ENCODE measurements around the gene DIO3.

DIO3 gene

DNA sequence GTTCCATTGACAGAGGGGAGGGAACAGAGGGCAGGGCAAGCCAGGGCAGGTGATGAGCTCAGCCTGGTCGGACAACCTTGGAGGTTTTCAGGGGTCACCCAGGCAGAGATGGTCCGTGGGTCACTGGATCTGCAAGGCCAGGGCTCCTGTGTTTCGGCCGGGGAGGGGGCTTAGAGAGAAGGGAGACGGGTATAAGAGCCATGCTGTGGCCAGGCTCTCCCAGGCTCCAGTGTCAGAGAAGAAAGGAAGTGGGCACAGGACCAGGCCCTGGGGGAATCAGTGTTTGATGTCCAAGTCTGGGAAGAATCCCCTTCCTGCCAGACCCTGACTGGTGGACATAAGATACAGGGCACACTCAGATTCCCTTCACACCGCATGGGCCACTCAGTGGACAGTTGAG is 36.9 kb downstream of the DIO3 start:
- no peak for DNase-seq (ENCODE audit: low read depth)

GRCh38 chr14:101598571-101599233 is 37.4 kb downstream of the DIO3 start:
- H3K4me3 ChIP-seq (replicated peaks; ENCODE audit: low read depth, low read length), result no peak overlapping the region
- TF ChIP-seq, protein P1, sequence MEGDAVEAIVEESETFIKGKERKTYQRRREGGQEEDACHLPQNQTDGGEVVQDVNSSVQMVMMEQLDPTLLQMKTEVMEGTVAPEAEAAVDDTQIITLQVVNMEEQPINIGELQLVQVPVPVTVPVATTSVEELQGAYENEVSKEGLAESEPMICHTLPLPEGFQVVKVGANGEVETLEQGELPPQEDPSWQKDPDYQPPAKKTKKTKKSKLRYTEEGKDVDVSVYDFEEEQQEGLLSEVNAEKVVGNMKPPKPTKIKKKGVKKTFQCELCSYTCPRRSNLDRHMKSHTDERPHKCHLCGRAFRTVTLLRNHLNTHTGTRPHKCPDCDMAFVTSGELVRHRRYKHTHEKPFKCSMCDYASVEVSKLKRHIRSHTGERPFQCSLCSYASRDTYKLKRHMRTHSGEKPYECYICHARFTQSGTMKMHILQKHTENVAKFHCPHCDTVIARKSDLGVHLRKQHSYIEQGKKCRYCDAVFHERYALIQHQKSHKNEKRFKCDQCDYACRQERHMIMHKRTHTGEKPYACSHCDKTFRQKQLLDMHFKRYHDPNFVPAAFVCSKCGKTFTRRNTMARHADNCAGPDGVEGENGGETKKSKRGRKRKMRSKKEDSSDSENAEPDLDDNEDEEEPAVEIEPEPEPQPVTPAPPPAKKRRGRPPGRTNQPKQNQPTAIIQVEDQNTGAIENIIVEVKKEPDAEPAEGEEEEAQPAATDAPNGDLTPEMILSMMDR (IDR thresholded peaks at IDR 0.05; ENCODE audit: low read length, missing control alignments), result no peak
- no peak for DNase-seq (ENCODE audit: low read depth)

More for the DNA sequence above, 36.9 kb downstream of the DIO3 start:
- H3K4me3 ChIP-seq (replicated peaks; ENCODE audit: low read depth, low read length), result no peak overlapping the region
- TF ChIP-seq, protein P1 (IDR thresholded peaks at IDR 0.05; ENCODE audit: low read length, missing control alignments), result no peak

GRCh38 chr14:101599234-101599885 is 38.1 kb downstream of the DIO3 start:
- DNase-seq (ENCODE audit: low read depth), result no peak
- TF ChIP-seq, protein P1 (IDR thresholded peaks at IDR 0.05; ENCODE audit: low read length, missing control alignments), result no peak
- no peak overlapping the region for H3K4me3 ChIP-seq (replicated peaks; ENCODE audit: low read depth, low read length)

DNA sequence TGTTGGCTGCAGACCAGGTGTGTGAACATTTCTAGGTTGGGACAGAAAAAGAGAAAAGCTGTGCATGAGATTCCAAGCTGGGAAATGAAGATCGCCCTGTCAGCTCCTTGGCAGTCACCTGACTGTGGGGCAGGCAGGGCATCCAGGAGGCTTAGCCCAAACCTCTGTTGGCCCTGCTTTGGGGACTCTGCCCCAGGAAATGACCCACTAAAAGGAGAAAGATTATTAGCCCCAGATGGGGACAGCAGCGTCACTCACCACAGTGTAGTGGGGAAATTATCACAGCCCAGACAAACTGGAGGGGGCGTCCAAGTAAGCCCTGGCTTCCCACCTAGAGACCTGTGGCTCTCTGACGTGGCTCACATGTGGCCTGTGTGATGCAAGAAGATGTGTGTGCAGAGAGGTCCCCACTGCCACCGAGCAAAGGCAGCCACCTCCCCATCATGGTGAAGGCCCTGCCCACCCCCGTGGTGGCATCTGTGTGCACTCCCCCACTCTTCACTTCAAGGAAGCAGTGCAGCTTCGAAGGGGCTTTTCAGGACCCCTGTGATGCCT is 39.1 kb downstream of the DIO3 start:
- TF ChIP-seq, protein P1 (IDR thresholded peaks at IDR 0.05; ENCODE audit: low read length, missing control alignments), result no peak
- DNase-seq (ENCODE audit: low read depth), result no peak
- no peak overlapping the region for H3K4me3 ChIP-seq (replicated peaks; ENCODE audit: low read depth, low read length)

DNA sequence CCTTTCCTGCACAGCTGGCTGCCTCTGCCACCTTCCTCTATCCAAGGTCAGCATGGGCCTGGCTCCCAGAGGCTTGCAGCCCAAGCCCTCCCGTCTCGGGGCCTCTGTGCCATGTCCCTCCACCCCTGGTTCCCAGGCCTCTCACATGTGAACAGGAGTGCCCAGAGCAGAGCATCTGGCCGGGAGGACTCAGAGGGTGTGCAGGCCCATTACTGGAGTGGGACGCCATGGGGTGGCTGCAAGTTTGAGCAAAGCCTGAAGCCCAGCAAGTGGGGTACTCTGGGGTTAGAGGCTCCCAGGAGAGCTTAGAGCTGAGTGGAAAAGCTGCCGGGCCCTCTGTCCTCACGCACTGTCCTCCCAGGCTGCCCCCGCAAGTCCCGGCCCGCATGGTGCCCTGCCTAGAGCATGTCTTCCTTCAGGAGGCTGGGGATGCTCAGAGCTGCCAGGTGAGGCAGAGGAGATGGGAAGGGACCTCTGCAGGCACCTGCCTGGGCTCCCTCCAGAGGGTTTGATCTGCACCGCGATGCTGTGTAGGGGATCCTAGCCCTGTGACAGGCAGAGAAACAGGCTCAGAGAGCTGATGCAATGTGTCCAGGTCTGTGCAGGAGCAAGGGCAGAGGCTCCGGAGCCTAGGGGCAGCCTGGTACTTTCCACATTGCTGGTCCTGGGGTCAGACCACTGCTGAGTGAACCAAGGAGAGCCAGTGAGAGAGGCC is 39.8 kb downstream of the DIO3 start:
- H3K4me3 ChIP-seq (replicated peaks; ENCODE audit: low read depth, low read length), result no peak overlapping the region
- no peak for DNase-seq (ENCODE audit: low read depth)
- TF ChIP-seq, protein P1 (IDR thresholded peaks at IDR 0.05; ENCODE audit: low read length, missing control alignments), result no peak

DNA sequence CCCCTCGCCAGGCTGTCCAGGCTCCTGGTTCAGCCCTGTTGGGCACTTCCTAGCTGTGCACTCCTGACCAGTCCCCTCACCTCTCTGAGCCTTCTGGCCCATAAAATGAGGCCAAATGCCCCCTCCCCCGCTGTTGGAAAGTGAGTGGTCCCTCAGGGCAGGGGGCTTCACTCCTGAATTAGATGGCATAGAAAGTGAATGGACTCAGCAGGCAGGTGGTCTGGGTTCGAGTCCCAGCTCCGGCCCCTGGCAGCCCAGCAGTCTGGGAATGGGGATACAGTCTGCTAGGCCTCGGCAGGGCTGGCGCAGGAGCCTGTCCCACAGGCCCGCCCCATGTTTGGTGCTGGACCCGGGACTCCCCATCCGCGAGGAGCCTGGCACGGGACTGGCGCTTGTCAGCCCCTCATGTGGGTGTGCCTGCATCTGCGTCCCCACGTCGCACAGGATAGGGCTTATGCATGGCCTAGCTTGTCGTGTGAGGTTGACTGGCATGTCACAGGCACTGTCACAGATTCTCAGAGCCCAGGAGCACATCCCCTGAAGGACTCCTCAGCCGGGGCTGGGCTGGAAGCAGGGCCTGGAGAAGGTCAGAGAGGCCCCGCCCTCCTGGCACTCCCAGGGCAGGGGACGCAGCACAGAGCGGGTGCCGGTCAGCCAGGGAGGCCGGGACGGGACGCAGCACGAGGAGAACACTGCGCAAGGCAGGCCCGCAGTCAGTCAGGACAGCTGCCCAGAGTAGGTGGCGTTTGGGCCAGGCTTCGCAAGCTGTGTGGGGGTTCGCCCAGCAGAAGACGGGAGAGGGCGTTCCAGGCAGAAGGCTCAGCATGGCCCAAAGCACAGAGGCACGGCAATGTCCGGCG is 40.5 kb downstream of the DIO3 start:
- TF ChIP-seq, protein P1 (IDR thresholded peaks at IDR 0.05; ENCODE audit: low read length, missing control alignments), result no peak
- no peak for DNase-seq (ENCODE audit: low read depth)
- no peak overlapping the region for H3K4me3 ChIP-seq (replicated peaks; ENCODE audit: low read depth, low read length)

Measured in fibroblast of pulmonary artery (primary cell).